Measurements from ENCODE around the gene TKTL1.

Gene TKTL1

DNA sequence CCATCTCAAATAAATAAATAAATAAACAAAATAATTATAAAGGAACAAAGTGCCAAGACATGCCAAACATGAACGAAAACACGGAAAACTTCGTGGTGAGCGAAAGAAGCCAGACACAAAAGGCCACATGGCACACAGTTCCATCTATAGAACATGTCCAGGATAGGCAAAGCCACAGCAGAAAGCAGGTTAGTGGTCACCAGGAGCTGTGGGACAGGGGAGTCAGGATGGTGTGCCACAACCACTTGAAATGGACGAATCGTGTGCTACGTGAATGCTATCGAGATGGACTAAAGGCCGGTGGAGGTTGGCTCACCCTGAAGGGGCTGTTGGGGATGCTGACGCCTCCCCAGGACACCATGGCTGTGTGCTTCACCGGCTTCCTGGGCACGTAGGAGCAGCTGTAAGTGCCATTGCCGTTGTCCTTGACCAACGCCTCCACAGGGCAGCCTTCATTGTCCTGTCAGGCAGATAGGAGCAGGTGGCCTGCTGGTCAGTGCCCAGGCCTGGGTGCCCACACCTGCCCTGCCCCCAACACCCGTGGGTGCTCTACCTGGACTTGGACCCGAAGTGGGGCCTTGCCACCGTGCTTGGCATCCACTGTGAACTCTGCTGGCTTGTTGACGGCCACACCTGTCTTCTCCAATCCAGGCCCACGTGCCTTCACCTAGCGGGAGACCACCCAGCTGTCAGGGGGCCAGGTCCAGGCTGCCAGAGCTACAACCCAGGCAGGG, 68.3 kb downstream of the TKTL1 start:
- H2BK120ac ChIP-seq (ENCODE audit: low read depth, low read length): no peak overlapping the region
- H3K27ac ChIP-seq (ENCODE audit: low read depth, low read length): no peak overlapping the region
- H3K4me1 ChIP-seq (ENCODE audit: control insufficient read depth, low read depth, low read length): no peaks in the 10 kb centered on the region
- no peak for DNase-seq
- H4K8ac ChIP-seq (ENCODE audit: low read depth, low read length): no peak overlapping the region
- H2AK5ac ChIP-seq (ENCODE audit: low read length): no peak overlapping the region
- H3K4me2 ChIP-seq (ENCODE audit: low read length): no peak overlapping the region
- H3K9ac ChIP-seq (ENCODE audit: low read length): no peak overlapping the region
- H3K79me2 ChIP-seq (ENCODE audit: control insufficient read depth, insufficient read depth, low read length): peaks cover 29% of the 10 kb centered on the region
- peaks cover 4% of the 10 kb centered on the region for H3K79me1 ChIP-seq (ENCODE audit: low read length)
- no peak overlapping the region for H2BK15ac ChIP-seq (replicated peaks; ENCODE audit: low read depth)
- H3K36me3 ChIP-seq (ENCODE audit: control insufficient read depth, insufficient read depth, low read length): peaks cover 37% of the 10 kb centered on the region
- H3K4me3 ChIP-seq (ENCODE audit: low read length): no peak overlapping the region
- H3K4ac ChIP-seq (ENCODE audit: low read depth, low read length): no peak overlapping the region
- no CpG with 5 or more reads among the region's 20 CpGs for WGBS (ENCODE audit: extremely low coverage, insufficient coverage, low lambda C conversion rate)
- no peak overlapping the region for H3K23ac ChIP-seq (ENCODE audit: low read length)
- no peak overlapping the region for H4K5ac ChIP-seq (ENCODE audit: low read length)
- no peak overlapping the region for H3K56ac ChIP-seq (ENCODE audit: low read length)
- H2BK5ac ChIP-seq (ENCODE audit: low read length): no peak overlapping the region
- H3K27me3 ChIP-seq (ENCODE audit: insufficient read depth, low read length, poor library complexity): no peaks in the 10 kb centered on the region
- H3K18ac ChIP-seq (ENCODE audit: low read length): no peak overlapping the region

GRCh38 chrX:154365052-154365600, 69.5 kb downstream of the TKTL1 start:
- Histone ChIP-seq H2BK15ac (replicated peaks; ENCODE audit: low read depth) (no peak overlapping the region), H3K4me1 (ENCODE audit: control insufficient read depth, low read depth, low read length) (no peaks in the 10 kb centered on the region), H3K4me3 (ENCODE audit: low read length) (no peak overlapping the region), H3K27me3 (ENCODE audit: insufficient read depth, low read length, poor library complexity) (no peaks in the 10 kb centered on the region), H3K27ac (ENCODE audit: low read depth, low read length) (no peak overlapping the region), H4K8ac (ENCODE audit: low read depth, low read length) (no peak overlapping the region), H2BK5ac (ENCODE audit: low read length) (no peak overlapping the region), H4K5ac (ENCODE audit: low read length) (no peak overlapping the region), H3K56ac (ENCODE audit: low read length) (no peak overlapping the region), H3K36me3 (ENCODE audit: control insufficient read depth, insufficient read depth, low read length) (peaks cover 28% of the 10 kb centered on the region), H3K18ac (ENCODE audit: low read length) (no peak overlapping the region), H3K23ac (ENCODE audit: low read length) (no peak overlapping the region), H3K79me1 (ENCODE audit: low read length) (peaks cover 4% of the 10 kb centered on the region), H3K4ac (ENCODE audit: low read depth, low read length) (no peak overlapping the region), H3K4me2 (ENCODE audit: low read length) (no peak overlapping the region), H3K79me2 (ENCODE audit: control insufficient read depth, insufficient read depth, low read length) (peaks cover 38% of the 10 kb centered on the region), H2AK5ac (ENCODE audit: low read length) (no peak overlapping the region), H2BK120ac (ENCODE audit: low read depth, low read length) (no peak overlapping the region), H3K9ac (ENCODE audit: low read length) (no peak overlapping the region)
- DNase-seq: no peak
- WGBS (ENCODE audit: extremely low coverage, insufficient coverage, low lambda C conversion rate): no CpG with 5 or more reads among the region's 20 CpGs

DNA sequence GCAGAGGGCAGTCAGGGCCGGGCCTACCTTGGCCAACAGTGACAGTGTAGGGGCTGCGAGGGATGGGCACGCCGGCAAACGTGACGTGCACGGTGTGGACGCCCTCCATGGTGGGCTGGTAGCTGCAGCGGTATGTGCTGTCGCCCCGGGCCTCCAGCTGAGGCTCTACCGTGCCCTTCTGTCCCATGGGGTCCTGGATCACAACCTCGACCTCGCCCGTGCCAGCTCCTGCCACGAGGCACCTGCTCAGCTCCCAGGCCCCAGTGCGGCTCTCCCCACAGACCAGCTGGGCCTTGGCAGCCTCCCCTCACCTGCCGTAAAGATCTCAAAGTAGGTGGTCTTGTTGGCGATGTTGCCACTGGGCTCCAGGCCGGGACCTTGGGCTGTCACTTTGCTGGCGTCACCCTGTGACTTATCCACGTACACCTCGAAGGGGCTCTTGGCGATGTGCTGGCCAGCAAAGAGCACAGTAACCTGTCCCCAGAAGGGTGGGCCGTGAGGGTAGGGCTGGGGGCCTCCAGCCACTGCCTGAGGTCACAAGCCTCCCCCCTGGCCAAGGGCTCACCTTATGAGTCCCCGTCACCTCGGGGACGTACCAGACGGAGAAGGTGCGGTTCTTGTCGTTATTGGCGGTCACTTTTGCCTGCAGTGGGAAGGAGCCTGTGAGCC, 70.5 kb downstream of the TKTL1 start:
- no peak overlapping the region for H3K4ac ChIP-seq (ENCODE audit: low read depth, low read length)
- H3K79me2 ChIP-seq (ENCODE audit: control insufficient read depth, insufficient read depth, low read length): peaks cover 47% of the 10 kb centered on the region
- H2BK5ac ChIP-seq (ENCODE audit: low read length): no peak overlapping the region
- no peak overlapping the region for H2BK120ac ChIP-seq (ENCODE audit: low read depth, low read length)
- H3K36me3 ChIP-seq (ENCODE audit: control insufficient read depth, insufficient read depth, low read length): peaks cover 28% of the 10 kb centered on the region
- H4K5ac ChIP-seq (ENCODE audit: low read length): no peak overlapping the region
- no peak overlapping the region for H3K56ac ChIP-seq (ENCODE audit: low read length)
- H2AK5ac ChIP-seq (ENCODE audit: low read length): no peak overlapping the region
- no peak overlapping the region for H3K27ac ChIP-seq (ENCODE audit: low read depth, low read length)
- H3K4me2 ChIP-seq (ENCODE audit: low read length): no peak overlapping the region
- H3K23ac ChIP-seq (ENCODE audit: low read length): no peak overlapping the region
- no peak overlapping the region for H3K18ac ChIP-seq (ENCODE audit: low read length)
- H3K9ac ChIP-seq (ENCODE audit: low read length): no peak overlapping the region
- no peak overlapping the region for H3K4me3 ChIP-seq (ENCODE audit: low read length)
- H3K79me1 ChIP-seq (ENCODE audit: low read length): peaks cover 4% of the 10 kb centered on the region
- H2BK15ac ChIP-seq (replicated peaks; ENCODE audit: low read depth): no peak overlapping the region
- H3K27me3 ChIP-seq (ENCODE audit: insufficient read depth, low read length, poor library complexity): no peaks in the 10 kb centered on the region
- no CpG with 5 or more reads among the region's 32 CpGs for WGBS (ENCODE audit: extremely low coverage, insufficient coverage, low lambda C conversion rate)
- H3K4me1 ChIP-seq (ENCODE audit: control insufficient read depth, low read depth, low read length): no peaks in the 10 kb centered on the region
- no peak for DNase-seq
- H4K8ac ChIP-seq (ENCODE audit: low read depth, low read length): no peak overlapping the region

- no peak overlapping the region for H3K4ac ChIP-seq (ENCODE audit: low read depth, low read length)
- no peak overlapping the region for H3K56ac ChIP-seq (ENCODE audit: low read length)
- H3K23ac ChIP-seq (ENCODE audit: low read length): no peak overlapping the region
- H3K4me1 ChIP-seq (ENCODE audit: control insufficient read depth, low read depth, low read length): no peaks in the 10 kb centered on the region
- no peak overlapping the region for H3K27ac ChIP-seq (ENCODE audit: low read depth, low read length)
- no peak overlapping the region for H3K4me2 ChIP-seq (ENCODE audit: low read length)
- no CpG with 5 or more reads among the region's 11 CpGs for WGBS (ENCODE audit: extremely low coverage, insufficient coverage, low lambda C conversion rate)
- H3K79me2 ChIP-seq (ENCODE audit: control insufficient read depth, insufficient read depth, low read length): peaks cover 47% of the 10 kb centered on the region
- no peak overlapping the region for H3K4me3 ChIP-seq (ENCODE audit: low read length)
- H2AK5ac ChIP-seq (ENCODE audit: low read length): no peak overlapping the region
- H3K27me3 ChIP-seq (ENCODE audit: insufficient read depth, low read length, poor library complexity): no peaks in the 10 kb centered on the region
- peaks cover 23% of the 10 kb centered on the region for H3K36me3 ChIP-seq (ENCODE audit: control insufficient read depth, insufficient read depth, low read length)
- peaks cover 4% of the 10 kb centered on the region for H3K79me1 ChIP-seq (ENCODE audit: low read length)
- no peak overlapping the region for H4K8ac ChIP-seq (ENCODE audit: low read depth, low read length)
- H3K9ac ChIP-seq (ENCODE audit: low read length): no peak overlapping the region
- H2BK15ac ChIP-seq (replicated peaks; ENCODE audit: low read depth): no peak overlapping the region
- no peak for DNase-seq
- no peak overlapping the region for H3K18ac ChIP-seq (ENCODE audit: low read length)
- no peak overlapping the region for H4K5ac ChIP-seq (ENCODE audit: low read length)
- no peak overlapping the region for H2BK5ac ChIP-seq (ENCODE audit: low read length)
- H2BK120ac ChIP-seq (ENCODE audit: low read depth, low read length): no peak overlapping the region
Observed at GRCh38 chrX:154366666-154367055, 71.1 kb downstream of the TKTL1 start.

- Histone ChIP-seq H3K4me1 (ENCODE audit: control insufficient read depth, low read depth, low read length) (no peaks in the 10 kb centered on the region), H3K18ac (ENCODE audit: low read length) (no peak overlapping the region), H3K23ac (ENCODE audit: low read length) (no peak overlapping the region), H2BK15ac (replicated peaks; ENCODE audit: low read depth) (no peak overlapping the region), H3K79me2 (ENCODE audit: control insufficient read depth, insufficient read depth, low read length) (peaks cover 47% of the 10 kb centered on the region), H2BK5ac (ENCODE audit: low read length) (no peak overlapping the region), H3K27me3 (ENCODE audit: insufficient read depth, low read length, poor library complexity) (no peaks in the 10 kb centered on the region), H3K4me3 (ENCODE audit: low read length) (no peak overlapping the region), H3K4ac (ENCODE audit: low read depth, low read length) (no peak overlapping the region), H3K79me1 (ENCODE audit: low read length) (peaks cover 2% of the 10 kb centered on the region), H3K36me3 (ENCODE audit: control insufficient read depth, insufficient read depth, low read length) (peaks cover 16% of the 10 kb centered on the region), H3K56ac (ENCODE audit: low read length) (peak overlapping the region; percentile 60), H3K27ac (ENCODE audit: low read depth, low read length) (no peak overlapping the region), H3K9ac (ENCODE audit: low read length) (peak overlapping the region; percentile 92), H2AK5ac (ENCODE audit: low read length) (no peak overlapping the region), H4K5ac (ENCODE audit: low read length) (no peak overlapping the region), H3K4me2 (ENCODE audit: low read length) (no peak overlapping the region), H4K8ac (ENCODE audit: low read depth, low read length) (no peak overlapping the region), H2BK120ac (ENCODE audit: low read depth, low read length) (no peak overlapping the region)
- WGBS (ENCODE audit: extremely low coverage, insufficient coverage, low lambda C conversion rate): no CpG with 5 or more reads among the region's 31 CpGs
- DNase-seq: no peak
Observed at GRCh38 chrX:154367474-154368308, 72.1 kb downstream of the TKTL1 start.
